Adrenal gland (tissue), 12 donors: Measurements from ENCODE around the gene NRSN2. TPM values are rescaled to one million over a fixed set of nuclear protein-coding genes. Genes with fewer than 3 reads are reported as not detected.
A peak's percentile ranks its signal among the peaks of the same experiment; 100 is the strongest.

ENCODE experiments used
- DNase-seq, 7 donors: peaks; one replicate each; pipeline ENCODE4 v3.0.0-alpha.2; 2019 to 2020
- H3K27ac ChIP-seq, 5 donors: fragments of 200-600 bp; sonication (generic) in 4 of 5; 1 replicate in 3 of 5; 2 replicates in 2 of 5; pipeline versions ENCODE4 v1.5.1 to v1.8.0; 2016 to 2020; ENCODE audit warnings: mild to moderate bottlenecking in 1 of 5
- H3K27me3 ChIP-seq: fragments of 200-600 bp; 2 replicates; pipeline ENCODE4 v1.8.0; 2021
- H3K36me3 ChIP-seq, 2 donors: fragments of 200-600 bp; replicated peaks in 1 of 2; 1 replicate in 1 of 2; 2 replicates in 1 of 2; pipeline versions ENCODE4 v1.5.1 to v1.8.0; 2018 to 2022
- H3K4me1 ChIP-seq, 2 donors: fragments of 200-600 bp; replicated peaks in 1 of 2; 1 replicate in 1 of 2; 2 replicates in 1 of 2; pipeline versions ENCODE4 v1.5.1 to v1.8.0; 2018 to 2021
- H3K4me3 ChIP-seq, 4 donors: fragments of 200-600 bp; sonication (generic) in 3 of 4; one replicate each; pipeline ENCODE4 v1.5.1; 2016 to 2018
- H3K9me3 ChIP-seq, 3 donors: fragments of 200-600 bp; sonication (generic) in 1 of 3; replicated peaks in 1 of 3; 1 replicate in 2 of 3; 2 replicates in 1 of 3; pipeline versions ENCODE4 v1.5.1 to v1.8.0; 2016 to 2021
- POLR2A ChIP-seq, 2 donors: fragments of 450-650 bp; IDR thresholded peaks; one replicate each; pipeline ENCODE4 v1.6.1; 2017; ENCODE audit warnings: antibody characterized with exemption in 2 of 2, mild to moderate bottlenecking in 2 of 2, moderate library complexity in 1 of 2
- WGBS, 4 donors: extraction: QIAGEN DNeasy Blood & Tissue Kit in 2 of 4; methylation state at CpG; one replicate each; pipeline versions ENCODE4 v1.1.5 to v1.1.7; 2013 to 2017; 5-methylcytosine and 5-hydroxymethylcytosine counted together
- intact Hi-C, 2 donors: fragments of 100-400 bp; cut with DNase I; formaldehyde crosslinking; loops; one replicate each; pipeline versions ENCODE4 v1.14.1 to v1.15.0; 2022 to 2023
- polyA plus RNA-seq, 3 donors: library from polyadenylated mRNA; stranded (reverse); fragments of 200-250 nt in 2 of 3; fragments of 350-450 nt in 1 of 3; fragmentation: Illumina TruSeq in 1 of 3; extraction: RNeasy Lipid Tissue Mini Kit (QIAGEN cat#74804) in 1 of 3; gene quantifications; one replicate each; pipeline ENCODE4 v1.2.3, GENCODE V29; 2013 to 2014
- total RNA-seq, 9 donors: library from RNA; depleted of rRNA in 4 of 9; stranded (reverse); fragments of >200 nt in 4 of 9; fragments of 120-200 nt in 1 of 9; fragmentation: NEBNext Ultra II Directional in 1 of 9; extraction: Animal tissue kit (Norgen Biotek cat#: 25700) in 1 of 9; gene quantifications; one replicate each; pipeline versions ENCODE4 v1.1.0 to v1.2.4, GENCODE V29; 2013 to 2023
- TF ChIP-seq, protein P1 (sequence below), 6 experiments: fragments of 450-650 bp in 4 of 6; fragments of 200-600 bp in 2 of 6; sonication (generic) in 1 of 6; IDR thresholded peaks; 1 replicate in 5 of 6; 2 replicates in 1 of 6; pipeline versions ENCODE4 v1.5.1 to v1.8.0; 2016 to 2021; ENCODE audit warnings: antibody characterized with exemption in 6 of 6, mild to moderate bottlenecking in 2 of 6, moderate library complexity in 1 of 6
- donor health status: healthy with polysubstance abuse.
- donor health status: Bipolar disorder and iron deficiency.
- donor health status: DM: yes; HTN: yes; CAD: no.
- donor health status: DM: no; HTN: no; CAD: no.
- donor health status: DM: no; HTN: no; CAD: no.
- donor health status: DM: yes; HTN: yes; CAD: no.

NRSN2 gene
- total and polyA plus RNA-seq, 12 donors = 33.7 to 263 (median 82.1) TPM

DNA sequence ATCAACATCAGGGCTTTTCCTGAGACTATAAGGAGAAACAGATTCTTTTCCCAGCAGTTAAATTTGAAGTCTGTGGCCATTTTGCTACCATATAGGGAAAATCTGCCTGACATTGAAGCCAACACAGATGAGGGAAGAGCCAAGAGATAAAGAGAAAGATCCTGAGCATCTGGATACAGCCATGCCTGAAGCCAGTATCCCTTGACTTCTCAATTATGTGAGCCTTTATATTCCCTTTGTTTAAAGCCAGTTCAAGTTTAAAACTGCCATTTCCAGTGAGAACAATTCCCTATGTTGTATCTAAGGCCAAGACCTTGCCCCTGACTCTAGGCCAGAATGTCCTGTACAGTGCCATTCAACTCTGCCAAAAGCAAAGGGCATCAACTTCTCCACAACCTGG lies 3.8 kb upstream of the NRSN2 start:
- H3K27me3 ChIP-seq = no peaks in the 10 kb centered on the region
- intact Hi-C loops = no loop called here
- H3K36me3 ChIP-seq = no peaks in the 10 kb centered on the region
- TF ChIP-seq POLR2A (IDR thresholded peaks at IDR 0.05) = no peak
- TF ChIP-seq, protein P1, sequence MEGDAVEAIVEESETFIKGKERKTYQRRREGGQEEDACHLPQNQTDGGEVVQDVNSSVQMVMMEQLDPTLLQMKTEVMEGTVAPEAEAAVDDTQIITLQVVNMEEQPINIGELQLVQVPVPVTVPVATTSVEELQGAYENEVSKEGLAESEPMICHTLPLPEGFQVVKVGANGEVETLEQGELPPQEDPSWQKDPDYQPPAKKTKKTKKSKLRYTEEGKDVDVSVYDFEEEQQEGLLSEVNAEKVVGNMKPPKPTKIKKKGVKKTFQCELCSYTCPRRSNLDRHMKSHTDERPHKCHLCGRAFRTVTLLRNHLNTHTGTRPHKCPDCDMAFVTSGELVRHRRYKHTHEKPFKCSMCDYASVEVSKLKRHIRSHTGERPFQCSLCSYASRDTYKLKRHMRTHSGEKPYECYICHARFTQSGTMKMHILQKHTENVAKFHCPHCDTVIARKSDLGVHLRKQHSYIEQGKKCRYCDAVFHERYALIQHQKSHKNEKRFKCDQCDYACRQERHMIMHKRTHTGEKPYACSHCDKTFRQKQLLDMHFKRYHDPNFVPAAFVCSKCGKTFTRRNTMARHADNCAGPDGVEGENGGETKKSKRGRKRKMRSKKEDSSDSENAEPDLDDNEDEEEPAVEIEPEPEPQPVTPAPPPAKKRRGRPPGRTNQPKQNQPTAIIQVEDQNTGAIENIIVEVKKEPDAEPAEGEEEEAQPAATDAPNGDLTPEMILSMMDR (IDR thresholded peaks at IDR 0.05) = no peak
- no peak overlapping the region for H3K27ac ChIP-seq
- no peak overlapping the region for H3K4me3 ChIP-seq
- peaks cover 0 to 4% of the 10 kb centered on the region in 2 donors for H3K4me1 ChIP-seq
- no peak for DNase-seq
- H3K9me3 ChIP-seq = no peaks in the 10 kb centered on the region

DNA sequence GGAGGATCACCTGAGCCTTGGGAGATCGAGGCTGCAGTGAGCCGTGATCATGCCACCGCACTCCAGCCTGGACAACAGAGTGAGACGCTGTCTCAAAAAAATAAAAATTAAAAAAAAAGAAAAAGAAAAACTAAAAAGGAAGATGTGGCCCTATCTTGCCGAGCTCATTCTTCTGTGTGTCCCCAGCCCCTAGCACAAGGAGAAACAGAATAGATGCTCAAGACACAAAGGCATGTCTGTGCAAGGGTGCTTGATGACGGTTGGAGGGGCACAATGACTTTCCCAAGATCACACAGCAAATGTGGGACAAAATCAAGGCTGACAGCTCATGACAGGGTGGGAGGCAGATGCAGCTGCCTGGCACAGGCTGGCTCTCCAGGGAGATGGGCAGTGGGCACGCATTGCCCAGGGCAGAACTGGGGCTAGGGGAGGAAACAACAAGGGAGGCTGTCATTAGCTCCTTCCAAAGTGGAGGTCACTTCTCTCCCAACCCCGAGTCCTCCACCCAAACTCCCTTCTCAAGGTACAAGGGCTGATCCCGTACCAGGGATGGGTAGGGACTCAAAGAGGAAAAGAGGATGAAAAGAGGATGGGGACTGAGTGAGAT lies 775 bp upstream of the NRSN2 start:
- intact Hi-C loops = no loop called here
- Histone ChIP-seq H3K4me3 (peak overlapping the region in 1 of 4 donors; percentile 73), H3K27me3 (no peaks in the 10 kb centered on the region), H3K27ac (peak overlapping the region; percentile 55 to 96 (median 90)), H3K36me3 (peaks cover 0 to 11% of the 10 kb centered on the region in 2 donors), H3K9me3 (no peaks in the 10 kb centered on the region), H3K4me1 (peaks cover 0 to 11% of the 10 kb centered on the region in 2 donors)
- WGBS, 4 donors = 65 to 73% (median 71%) methylated on average over 9 of the region's 9 CpGs
- TF ChIP-seq, protein P1 (IDR thresholded peaks at IDR 0.05) = no peak
- no peak for TF ChIP-seq POLR2A (IDR thresholded peaks at IDR 0.05)
- DNase-seq = no peak

DNA sequence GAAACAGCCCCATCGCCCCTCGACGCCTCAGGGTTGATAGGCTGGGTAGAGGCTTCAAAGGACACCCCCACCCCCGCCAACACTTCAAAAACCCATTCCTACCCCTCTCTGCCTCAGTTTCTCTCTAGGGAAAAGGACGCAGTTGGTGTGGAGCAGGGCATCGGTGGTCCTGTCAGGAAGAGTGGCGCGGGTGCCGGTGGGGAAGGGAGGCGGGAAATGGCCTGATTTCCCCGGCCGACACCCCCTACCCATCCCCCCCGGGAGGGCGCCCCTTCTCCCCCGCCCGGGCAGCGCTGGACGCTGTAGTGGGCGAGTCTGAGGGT lies 367 bp downstream of the NRSN2 start:
- peak in 1 of 7 donors; percentile 27 for DNase-seq
- no peaks in the 10 kb centered on the region for H3K9me3 ChIP-seq
- H3K27ac ChIP-seq = peak overlapping the region; percentile 55 to 96 (median 90)
- intact Hi-C loops = no loop called here
- TF ChIP-seq, protein P1 (IDR thresholded peaks at IDR 0.05) = no peak
- no peak for TF ChIP-seq POLR2A (IDR thresholded peaks at IDR 0.05)
- no peaks in the 10 kb centered on the region for H3K27me3 ChIP-seq
- peak overlapping the region; percentile 7 to 73 (median 36) for H3K4me3 ChIP-seq
- WGBS, 4 donors = 1 to 3% (median 1%) methylated on average over 12 to 19 of the region's 19 CpGs; no CpG with 5 or more reads in 1 of the 4 donors
- peaks cover 0 to 11% of the 10 kb centered on the region in 2 donors for H3K4me1 ChIP-seq
- peaks cover 0 to 18% of the 10 kb centered on the region in 2 donors for H3K36me3 ChIP-seq

DNA sequence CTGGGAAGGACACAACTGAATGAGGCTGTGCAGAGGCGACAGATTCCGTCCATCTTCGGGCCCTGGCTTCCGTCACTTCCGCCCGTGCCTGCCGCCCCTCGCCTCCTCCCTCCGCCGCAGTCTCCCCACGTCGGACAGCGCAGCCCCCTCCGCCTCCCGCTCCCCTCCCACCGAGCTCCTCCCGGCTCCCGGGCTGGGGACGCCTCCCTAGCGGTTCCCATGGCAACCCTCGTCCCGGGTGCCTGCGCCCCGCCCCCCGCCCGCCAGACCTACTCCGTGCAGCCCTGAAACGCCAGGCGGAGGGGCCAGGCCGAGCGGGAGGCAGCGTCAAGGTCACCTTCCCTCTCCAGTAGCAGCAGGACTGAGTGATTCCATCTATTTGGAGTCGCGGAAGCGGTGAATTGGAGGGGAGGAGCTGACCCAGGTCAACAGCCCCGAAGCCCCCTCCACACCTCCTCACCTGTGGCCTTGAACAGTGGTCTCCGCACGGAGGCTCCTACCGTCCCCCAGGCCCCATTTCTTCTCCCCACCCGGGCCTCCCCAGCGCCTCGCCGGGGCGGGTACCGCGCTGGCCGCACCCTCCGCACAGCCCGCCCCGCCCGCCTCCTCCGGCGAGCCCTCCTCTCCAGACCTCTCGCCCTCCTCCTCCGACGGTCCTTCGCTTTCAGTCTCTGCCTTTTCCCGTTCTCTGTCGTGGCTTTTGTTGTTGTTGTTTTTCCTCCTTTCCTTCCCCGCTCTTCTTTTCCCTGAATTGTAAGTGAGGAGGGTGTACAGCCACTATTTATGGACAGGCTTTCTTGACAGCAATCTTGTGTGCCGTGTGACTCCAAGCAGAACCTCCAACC lies 951 bp downstream of the NRSN2 start:
- no peaks in the 10 kb centered on the region for H3K9me3 ChIP-seq
- H3K4me1 ChIP-seq = peaks cover 0 to 11% of the 10 kb centered on the region in 2 donors
- TF ChIP-seq POLR2A (IDR thresholded peaks at IDR 0.05) = peak; percentile 47 to 69
- TF ChIP-seq, protein P1 (IDR thresholded peaks at IDR 0.05) = no peak
- H3K36me3 ChIP-seq = peaks cover 0 to 18% of the 10 kb centered on the region in 2 donors
- DNase-seq = peak; percentile 95 to 98 (median 97)
- WGBS, 4 donors = 0 to 2% (median 1%) methylated on average over 20 to 61 of the region's 61 CpGs
- H3K27me3 ChIP-seq = no peaks in the 10 kb centered on the region
- intact Hi-C loops = no loop called here
- H3K4me3 ChIP-seq = peak overlapping the region; percentile 9 to 73 (median 57)
- H3K27ac ChIP-seq = peak overlapping the region; percentile 57 to 96 (median 90)
